Measurements from ENCODE around the gene RFXAP. TPM values are rescaled to one million over a fixed set of nuclear protein-coding genes. Genes with fewer than 3 reads are reported as not detected.

Gene RFXAP
- total RNA-seq, 1 experiment from 2014 or later = 9.2 TPM

DNA sequence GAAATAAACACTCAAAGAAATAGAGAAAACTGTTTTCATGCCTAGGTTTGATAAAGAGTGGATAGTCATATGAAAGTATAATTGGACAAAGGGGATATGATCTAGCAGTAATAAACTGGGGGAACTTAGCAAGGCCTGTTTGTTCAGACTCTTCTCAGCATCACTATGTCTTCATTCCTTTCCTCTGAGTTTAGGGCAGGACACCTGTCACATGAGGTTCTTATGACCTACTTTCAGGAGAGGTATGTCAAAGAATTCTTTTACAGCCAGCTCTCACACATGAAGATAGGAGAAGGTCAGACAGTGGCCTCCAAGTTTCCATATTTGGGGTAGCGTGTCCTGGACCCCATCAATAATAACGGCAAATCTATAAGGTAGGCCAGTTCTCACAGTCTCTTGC lies 11.4 kb upstream of the RFXAP start (continued):
- TF ChIP-seq, protein P1, sequence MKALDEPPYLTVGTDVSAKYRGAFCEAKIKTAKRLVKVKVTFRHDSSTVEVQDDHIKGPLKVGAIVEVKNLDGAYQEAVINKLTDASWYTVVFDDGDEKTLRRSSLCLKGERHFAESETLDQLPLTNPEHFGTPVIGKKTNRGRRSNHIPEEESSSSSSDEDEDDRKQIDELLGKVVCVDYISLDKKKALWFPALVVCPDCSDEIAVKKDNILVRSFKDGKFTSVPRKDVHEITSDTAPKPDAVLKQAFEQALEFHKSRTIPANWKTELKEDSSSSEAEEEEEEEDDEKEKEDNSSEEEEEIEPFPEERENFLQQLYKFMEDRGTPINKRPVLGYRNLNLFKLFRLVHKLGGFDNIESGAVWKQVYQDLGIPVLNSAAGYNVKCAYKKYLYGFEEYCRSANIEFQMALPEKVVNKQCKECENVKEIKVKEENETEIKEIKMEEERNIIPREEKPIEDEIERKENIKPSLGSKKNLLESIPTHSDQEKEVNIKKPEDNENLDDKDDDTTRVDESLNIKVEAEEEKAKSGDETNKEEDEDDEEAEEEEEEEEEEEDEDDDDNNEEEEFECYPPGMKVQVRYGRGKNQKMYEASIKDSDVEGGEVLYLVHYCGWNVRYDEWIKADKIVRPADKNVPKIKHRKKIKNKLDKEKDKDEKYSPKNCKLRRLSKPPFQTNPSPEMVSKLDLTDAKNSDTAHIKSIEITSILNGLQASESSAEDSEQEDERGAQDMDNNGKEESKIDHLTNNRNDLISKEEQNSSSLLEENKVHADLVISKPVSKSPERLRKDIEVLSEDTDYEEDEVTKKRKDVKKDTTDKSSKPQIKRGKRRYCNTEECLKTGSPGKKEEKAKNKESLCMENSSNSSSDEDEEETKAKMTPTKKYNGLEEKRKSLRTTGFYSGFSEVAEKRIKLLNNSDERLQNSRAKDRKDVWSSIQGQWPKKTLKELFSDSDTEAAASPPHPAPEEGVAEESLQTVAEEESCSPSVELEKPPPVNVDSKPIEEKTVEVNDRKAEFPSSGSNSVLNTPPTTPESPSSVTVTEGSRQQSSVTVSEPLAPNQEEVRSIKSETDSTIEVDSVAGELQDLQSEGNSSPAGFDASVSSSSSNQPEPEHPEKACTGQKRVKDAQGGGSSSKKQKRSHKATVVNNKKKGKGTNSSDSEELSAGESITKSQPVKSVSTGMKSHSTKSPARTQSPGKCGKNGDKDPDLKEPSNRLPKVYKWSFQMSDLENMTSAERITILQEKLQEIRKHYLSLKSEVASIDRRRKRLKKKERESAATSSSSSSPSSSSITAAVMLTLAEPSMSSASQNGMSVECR (CRISPR knock-in tag; IDR thresholded peaks at IDR 0.05; ENCODE audit: borderline replicate concordance) = no peak
- TF ChIP-seq, protein P2, sequence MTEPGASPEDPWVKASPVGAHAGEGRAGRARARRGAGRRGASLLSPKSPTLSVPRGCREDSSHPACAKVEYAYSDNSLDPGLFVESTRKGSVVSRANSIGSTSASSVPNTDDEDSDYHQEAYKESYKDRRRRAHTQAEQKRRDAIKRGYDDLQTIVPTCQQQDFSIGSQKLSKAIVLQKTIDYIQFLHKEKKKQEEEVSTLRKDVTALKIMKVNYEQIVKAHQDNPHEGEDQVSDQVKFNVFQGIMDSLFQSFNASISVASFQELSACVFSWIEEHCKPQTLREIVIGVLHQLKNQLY (CRISPR knock-in tag; IDR thresholded peaks at IDR 0.05) = no peak
- TF ChIP-seq, protein P3, sequence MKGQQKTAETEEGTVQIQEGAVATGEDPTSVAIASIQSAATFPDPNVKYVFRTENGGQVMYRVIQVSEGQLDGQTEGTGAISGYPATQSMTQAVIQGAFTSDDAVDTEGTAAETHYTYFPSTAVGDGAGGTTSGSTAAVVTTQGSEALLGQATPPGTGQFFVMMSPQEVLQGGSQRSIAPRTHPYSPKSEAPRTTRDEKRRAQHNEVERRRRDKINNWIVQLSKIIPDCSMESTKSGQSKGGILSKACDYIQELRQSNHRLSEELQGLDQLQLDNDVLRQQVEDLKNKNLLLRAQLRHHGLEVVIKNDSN (CRISPR knock-in tag; IDR thresholded peaks at IDR 0.05) = no peak

DNA sequence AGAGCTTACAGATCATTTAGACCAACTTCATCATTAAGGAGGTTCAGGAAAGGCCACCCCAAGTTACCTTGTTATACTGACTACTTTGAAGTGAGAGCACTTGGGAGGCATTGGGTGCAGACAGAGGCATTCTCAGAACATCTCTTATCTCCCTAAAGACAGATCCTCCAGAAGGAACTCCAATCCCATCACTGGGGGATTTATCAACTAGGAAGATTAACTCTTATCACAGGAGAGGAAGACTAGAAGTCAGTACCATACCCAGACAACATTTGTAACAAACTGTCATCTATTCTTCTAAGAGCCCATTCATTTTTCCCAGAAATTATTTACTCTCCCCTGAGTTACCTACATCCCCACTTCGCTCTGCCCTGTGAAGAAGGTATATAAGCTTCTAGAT lies 5.8 kb upstream of the RFXAP start:
- CTCF ChIA-PET = interaction anchor here (0.9 kb wide), 1 partner anchor 36 kb away, joined by 3 read pairs; no protein-coding TSS in a partner anchor
- no peak for ATAC-seq
- no peak overlapping the region for H3K4me3 Mint-ChIP-seq

More for the DNA sequence above, 5.8 kb upstream of the RFXAP start:
- DNase-seq (ENCODE audit: low spot score) = no peak
- Mint-ChIP-seq H3K27me3 (ENCODE audit: low read depth) (no peaks in the 10 kb centered on the region), H3K36me3 (no peaks in the 10 kb centered on the region), H3K9me3 (peaks cover 8% of the 10 kb centered on the region; the same call in 1 of the 2 replicates), H3K27ac (no peak overlapping the region), H3K4me1 (peaks cover 12% of the 10 kb centered on the region)
- no peak for TF ChIP-seq EMX1 (CRISPR knock-in tag; IDR thresholded peaks at IDR 0.05)
- no peak for TF ChIP-seq SP1 (CRISPR knock-in tag; conservative IDR thresholded peaks at IDR 0.05)
- TF ChIP-seq ZNF416 (CRISPR knock-in tag; IDR thresholded peaks at IDR 0.05) = no peak
- TF ChIP-seq, protein P1 (CRISPR knock-in tag; IDR thresholded peaks at IDR 0.05; ENCODE audit: borderline replicate concordance) = no peak
- TF ChIP-seq, protein P4, sequence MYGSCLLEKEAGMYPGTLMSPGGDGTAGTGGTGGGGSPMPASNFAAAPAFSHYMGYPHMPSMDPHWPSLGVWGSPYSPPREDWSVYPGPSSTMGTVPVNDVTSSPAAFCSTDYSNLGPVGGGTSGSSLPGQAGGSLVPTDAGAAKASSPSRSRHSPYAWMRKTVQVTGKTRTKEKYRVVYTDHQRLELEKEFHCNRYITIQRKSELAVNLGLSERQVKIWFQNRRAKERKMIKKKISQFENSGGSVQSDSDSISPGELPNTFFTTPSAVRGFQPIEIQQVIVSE (CRISPR knock-in tag; IDR thresholded peaks at IDR 0.05; ENCODE audit: borderline replicate concordance) = no peak
- TF ChIP-seq, protein P5, sequence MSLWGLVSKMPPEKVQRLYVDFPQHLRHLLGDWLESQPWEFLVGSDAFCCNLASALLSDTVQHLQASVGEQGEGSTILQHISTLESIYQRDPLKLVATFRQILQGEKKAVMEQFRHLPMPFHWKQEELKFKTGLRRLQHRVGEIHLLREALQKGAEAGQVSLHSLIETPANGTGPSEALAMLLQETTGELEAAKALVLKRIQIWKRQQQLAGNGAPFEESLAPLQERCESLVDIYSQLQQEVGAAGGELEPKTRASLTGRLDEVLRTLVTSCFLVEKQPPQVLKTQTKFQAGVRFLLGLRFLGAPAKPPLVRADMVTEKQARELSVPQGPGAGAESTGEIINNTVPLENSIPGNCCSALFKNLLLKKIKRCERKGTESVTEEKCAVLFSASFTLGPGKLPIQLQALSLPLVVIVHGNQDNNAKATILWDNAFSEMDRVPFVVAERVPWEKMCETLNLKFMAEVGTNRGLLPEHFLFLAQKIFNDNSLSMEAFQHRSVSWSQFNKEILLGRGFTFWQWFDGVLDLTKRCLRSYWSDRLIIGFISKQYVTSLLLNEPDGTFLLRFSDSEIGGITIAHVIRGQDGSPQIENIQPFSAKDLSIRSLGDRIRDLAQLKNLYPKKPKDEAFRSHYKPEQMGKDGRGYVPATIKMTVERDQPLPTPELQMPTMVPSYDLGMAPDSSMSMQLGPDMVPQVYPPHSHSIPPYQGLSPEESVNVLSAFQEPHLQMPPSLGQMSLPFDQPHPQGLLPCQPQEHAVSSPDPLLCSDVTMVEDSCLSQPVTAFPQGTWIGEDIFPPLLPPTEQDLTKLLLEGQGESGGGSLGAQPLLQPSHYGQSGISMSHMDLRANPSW (CRISPR knock-in tag; conservative IDR thresholded peaks at IDR 0.05; ENCODE audit: low read depth) = no peak
- TF ChIP-seq, protein P6, sequence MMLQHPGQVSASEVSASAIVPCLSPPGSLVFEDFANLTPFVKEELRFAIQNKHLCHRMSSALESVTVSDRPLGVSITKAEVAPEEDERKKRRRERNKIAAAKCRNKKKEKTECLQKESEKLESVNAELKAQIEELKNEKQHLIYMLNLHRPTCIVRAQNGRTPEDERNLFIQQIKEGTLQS (CRISPR knock-in tag; conservative IDR thresholded peaks at IDR 0.05) = no peak
- TF ChIP-seq, protein P3 (CRISPR knock-in tag; IDR thresholded peaks at IDR 0.05) = no peak
- no peak for TF ChIP-seq ZBTB21 (CRISPR knock-in tag; IDR thresholded peaks at IDR 0.05; ENCODE audit: borderline replicate concordance)
- POLR2A ChIA-PET = no interaction called here
